Endothelial cell of umbilical vein (primary cell): ENCODE data around the gene BNC2. TPM values are rescaled to one million over a fixed set of nuclear protein-coding genes. Genes with fewer than 3 reads are reported as not detected.

ENCODE experiments used
- BruUV-seq: library from RNA; stranded (reverse); fragments of 400-500 nt; replicated peaks from 2 replicates; lab custom pipeline; 2021; lab: Mats Ljungman, UMichigan
- CTCF ChIA-PET: fragments of 300-600, 350-600 bp; sonication (Branson Sonifier 250); formaldehyde crosslinking; loops from one replicate; lab custom pipeline; 2021; ENCODE audit warnings: antibody characterized with exemption, inconsistent platforms; lab: Charles Lee
- POLR2A ChIA-PET: fragments of 300-600, 350-600 bp; sonication (Branson Sonifier 250); formaldehyde crosslinking; loops from one replicate; lab custom pipeline; 2021; ENCODE audit warnings: antibody characterized with exemption, inconsistent platforms; lab: Charles Lee
- DNase-seq: peaks from one replicate; pipeline ENCODE4 v3.0.0-alpha.2; 2011; ENCODE audit warnings: low read depth, low spot score
- FAIRE-seq: peaks from 2 replicates; lab custom pipeline; 2011; peaks lifted over from hg19 to GRCh38; lab: Jason Lieb, UNC
- H2AFZ ChIP-seq: 2 replicates; pipeline ENCODE4 v1.6.0; 2012; ENCODE audit warnings: low read depth, low read length, control low read depth, inconsistent platforms
- H3K27ac ChIP-seq: 2 replicates; pipeline ENCODE4 v1.5.1; 2011; ENCODE audit warnings: low read depth, mild to moderate bottlenecking, control low read depth, low read length, moderate library complexity; ENCODE audit not compliant: insufficient read depth
- H3K27me3 ChIP-seq, 2 experiments: 2 replicates each; pipeline versions ENCODE4 v1.6.0 to v1.6.1; 2011; ENCODE audit warnings: low read length in 2 of 2, mixed read lengths in 1 of 2; ENCODE audit not compliant: control insufficient read depth in 2 of 2, insufficient read depth in 2 of 2
- H3K36me3 ChIP-seq, 2 experiments: 2 replicates in 1 of 2; 3 replicates in 1 of 2; pipeline ENCODE4 v1.5.1; 2011; ENCODE audit warnings: low read length in 2 of 2, mild to moderate bottlenecking in 1 of 2, moderate library complexity in 1 of 2; ENCODE audit not compliant: control insufficient read depth in 2 of 2, insufficient read depth in 2 of 2; ENCODE audit errors: extremely low read depth in 1 of 2
- H3K4me1 ChIP-seq: 3 replicates; pipeline ENCODE4 v1.5.1; 2011; ENCODE audit warnings: mild to moderate bottlenecking, low read length; ENCODE audit not compliant: control insufficient read depth, insufficient read depth; ENCODE audit errors: extremely low read depth
- H3K4me2 ChIP-seq: 2 replicates; pipeline ENCODE4 v1.6.1; 2011; ENCODE audit warnings: low read length, control low read depth, mixed read lengths; ENCODE audit not compliant: insufficient read depth
- H3K4me3 ChIP-seq, 3 experiments: fragments of 200-600 bp in 1 of 3; sonication (generic), shearing (Covaris generic) in 1 of 3; replicated peaks in 1 of 3; 2 replicates each; pipeline ENCODE4 v1.5.1; 2011 to 2016; ENCODE audit warnings: control low read depth in 3 of 3, low read length in 3 of 3, mild to moderate bottlenecking in 2 of 3, inconsistent platforms in 1 of 3, low read depth in 1 of 3, moderate library complexity in 1 of 3; ENCODE audit not compliant: insufficient read depth in 1 of 3
- H3K79me2 ChIP-seq: 2 replicates; pipeline ENCODE4 v1.6.0; 2012; ENCODE audit warnings: low read length, inconsistent platforms; ENCODE audit not compliant: control insufficient read depth, insufficient read depth
- H3K9ac ChIP-seq: replicated peaks from 2 replicates; pipeline ENCODE3; 2011; ENCODE audit warnings: low read length, control low read depth; ENCODE audit not compliant: insufficient read depth; ENCODE audit errors: extremely low read depth
- H3K9me1 ChIP-seq: replicated peaks from 3 replicates; pipeline ENCODE4 v1.6.0; 2011; ENCODE audit warnings: mild to moderate bottlenecking, low read length; ENCODE audit not compliant: control insufficient read depth, insufficient read depth; ENCODE audit errors: extremely low read depth
- H3K9me3 ChIP-seq: replicated peaks from 2 replicates; pipeline ENCODE4 v1.5.1; 2012; ENCODE audit warnings: low read length, inconsistent platforms; ENCODE audit not compliant: control insufficient read depth, insufficient read depth
- H4K20me1 ChIP-seq: replicated peaks from 2 replicates; pipeline ENCODE3; 2011; ENCODE audit warnings: mild to moderate bottlenecking, low read length; ENCODE audit not compliant: control insufficient read depth, insufficient read depth; ENCODE audit errors: extremely low read depth
- CTCF ChIP-seq, 2 donors: IDR thresholded peaks; 1 replicate in 1 of 2; 2 replicates in 1 of 2; pipeline ENCODE4 v1.5.1; 2011; ENCODE audit warnings: low read length in 2 of 2, mild to moderate bottlenecking in 2 of 2, moderate library complexity in 2 of 2, control low read depth in 1 of 2, inconsistent platforms in 1 of 2, low read depth in 1 of 2; ENCODE audit not compliant: insufficient read depth in 1 of 2; ENCODE audit errors: extremely low read depth in 1 of 2
- EZH2 ChIP-seq: IDR thresholded peaks from 2 replicates; pipeline ENCODE4 v1.6.1; 2012; ENCODE audit warnings: borderline replicate concordance, low read depth, mild to moderate bottlenecking, moderate library complexity, low read length, inconsistent platforms; ENCODE audit not compliant: severe bottlenecking
- FOS ChIP-seq: IDR thresholded peaks from 2 replicates; pipeline ENCODE4 v1.6.1; 2011; ENCODE audit warnings: mild to moderate bottlenecking, low read length, moderate library complexity, borderline replicate concordance; ENCODE audit not compliant: insufficient read depth
- GATA2 ChIP-seq: IDR thresholded peaks from 2 replicates; pipeline ENCODE4 v1.7.0; 2011; ENCODE audit warnings: low read depth, mild to moderate bottlenecking, moderate library complexity, mixed read lengths, low read length; ENCODE audit not compliant: insufficient read length, insufficient read depth
- JUN ChIP-seq: IDR thresholded peaks from 2 replicates; pipeline ENCODE4 v1.6.1; 2011; ENCODE audit warnings: borderline replicate concordance, low read depth; ENCODE audit not compliant: insufficient read length, insufficient read depth
- MAX ChIP-seq: IDR thresholded peaks from 2 replicates; pipeline ENCODE4 v1.6.1; 2011; ENCODE audit not compliant: insufficient read depth, insufficient read length
- MYC ChIP-seq: IDR thresholded peaks from one replicate; pipeline ENCODE4 v1.6.1; 2011; ENCODE audit warnings: mild to moderate bottlenecking, low read depth, low read length
- POLR2A ChIP-seq: IDR thresholded peaks from 2 replicates; pipeline ENCODE4 v1.6.1; 2012; ENCODE audit warnings: low read depth, mild to moderate bottlenecking, control low read depth, low read length
- POLR2AphosphoS5 ChIP-seq: IDR thresholded peaks from 2 replicates; pipeline ENCODE4 v1.6.1; 2012; ENCODE audit warnings: low read depth, mild to moderate bottlenecking, control low read depth, low read length, moderate library complexity; ENCODE audit not compliant: insufficient read depth
- dilution Hi-C: fragments of 300-500 bp; cut with MboI; formaldehyde crosslinking; loops from one replicate; pipeline ENCODE4 v1.15.0; 2019; ENCODE audit warnings: low sequenced_read_pairs; ENCODE audit not compliant: extremely low pct_ligation_motif_present
- intact Hi-C: fragments of 100-400 bp; cut with micrococcal nuclease; formaldehyde crosslinking; loops from one replicate; pipeline ENCODE4 v1.10.0; 2022
- polyA plus RNA-seq, 4 experiments: library from polyadenylated mRNA; depleted of rRNA in 3 of 4; stranded (reverse) in 3 of 4; unstranded in 1 of 4; fragments of >200 nt; gene quantifications; 2 replicates each; pipeline versions ENCODE4 v1.2.1 to v1.2.3, GENCODE V29; 2011 to 2012; ENCODE audit warnings: missing spikeins in 1 of 4
- total RNA-seq: library from RNA; stranded (reverse); gene quantifications from 2 replicates; pipeline ENCODE4 v1.2.3, GENCODE V29; 2021

BNC2 gene
- total and polyA plus RNA-seq, 2 donors (not counting 3 experiments of a cell fraction or from before 2014, with no cell fraction given), result 12.1 to 34.3 TPM

GRCh38 chr9:16868701-16869100 lies 1.8 kb downstream of the BNC2 start:
- no peak for TF ChIP-seq CTCF (IDR thresholded peaks at IDR 0.05; ENCODE audit: extremely low read depth in 1 of 2, insufficient read depth in 1 of 2, low read depth in 1 of 2, low read length in 2 of 2)
- no peak for TF ChIP-seq GATA2
- TF ChIP-seq FOS, result no peak
- TF ChIP-seq MAX, result no peak
- TF ChIP-seq POLR2A, result no peak
- TF ChIP-seq POLR2AphosphoS5, result no peak
- no peak for TF ChIP-seq JUN
- TF ChIP-seq MYC, result no peak
- no peak for TF ChIP-seq EZH2
- Histone ChIP-seq H3K36me3 (no peaks in the 10 kb centered on the region), H3K79me2 (no peaks in the 10 kb centered on the region), H3K9me1 (no peaks in the 10 kb centered on the region), H3K9ac (no peak overlapping the region), H3K4me3 (no peak overlapping the region), H4K20me1 (no peaks in the 10 kb centered on the region), H3K9me3 (no peaks in the 10 kb centered on the region), H3K4me2 (no peak overlapping the region), H2AFZ (no peak overlapping the region), H3K27me3 (peaks cover 2 to 3% of the 10 kb centered on the region in 2 experiments), H3K27ac (no peak overlapping the region), H3K4me1 (peaks cover 14% of the 10 kb centered on the region)
- intact Hi-C loops, result no loop called here
- DNase-seq (no peak), FAIRE-seq (no peak)
- BruUV-seq, result TSS peak; percentile 16
- ChIA-PET POLR2A (no interaction called here), CTCF (no interaction called here)
- dilution Hi-C loops, result no loop called here
